IPS-18c (cell line): ENCODE data around the gene CPLX1.

ENCODE experiments used
- H3K4me3 ChIP-seq: 2 replicates; pipeline ENCODE4 v1.7.0; 2013; ENCODE audit warnings: low read depth, mild to moderate bottlenecking, low read length, moderate library complexity; ENCODE audit not compliant: insufficient read depth
- H3K9me3 ChIP-seq: one replicate; pipeline ENCODE4 v1.6.1; 2013; ENCODE audit warnings: mild to moderate bottlenecking, low read length, moderate library complexity; ENCODE audit not compliant: control insufficient read depth, insufficient read depth

Gene CPLX1

DNA sequence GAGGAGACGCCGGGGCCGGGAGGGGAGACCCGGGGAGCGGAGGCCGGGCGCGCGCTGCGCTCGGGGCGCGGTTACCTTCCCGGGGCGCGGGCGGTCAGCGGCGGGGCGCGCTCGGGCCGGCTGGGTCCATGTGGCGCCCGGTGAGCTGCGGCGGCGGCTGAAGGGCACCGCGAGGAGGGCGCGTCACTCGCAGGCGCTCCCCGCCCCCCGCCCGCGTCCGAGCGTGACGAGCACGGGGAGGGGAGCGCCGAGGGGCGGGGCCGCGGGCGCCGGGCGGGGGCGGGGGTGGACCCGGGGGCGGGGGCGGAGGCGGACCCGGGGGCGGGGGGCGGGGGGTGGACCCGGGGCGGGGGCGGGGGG lies at the start of gene CPLX1:
TSS of gene CPLX1 (minus strand) at position 159 of the 360 bp plus-strand sequence. CDS start 1,607 bp downstream, outside the sequence.
- Histone ChIP-seq H3K9me3 (no peaks in the 10 kb centered on the region), H3K4me3 (peak within 1 kb of the TSS; percentile 56)

- Histone ChIP-seq H3K4me3 (no peak overlapping the region), H3K9me3 (no peaks in the 10 kb centered on the region)
These were observed 49.3 kb upstream of the CPLX1 start for GRCh38 chr4:874971-875817.

DNA sequence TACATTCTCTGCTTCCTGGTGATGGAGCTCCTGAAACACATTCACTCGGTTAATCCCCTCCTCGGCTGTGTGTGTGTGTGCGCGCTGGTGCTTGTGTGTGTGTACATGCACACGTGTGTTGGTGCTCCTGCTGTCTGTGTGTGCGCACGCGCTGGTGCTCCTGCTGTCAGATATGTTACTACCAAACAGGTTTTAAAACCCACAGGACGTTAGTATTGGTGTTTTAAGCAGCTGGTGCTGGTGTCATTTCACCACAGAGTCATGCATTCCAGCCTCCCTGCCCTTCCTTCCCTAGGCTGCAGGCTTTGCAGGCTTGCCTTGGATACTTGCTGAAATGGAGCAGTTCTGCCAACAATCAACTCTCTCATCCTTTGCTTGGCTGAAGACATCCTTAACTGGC lies 48.1 kb upstream of the CPLX1 start:
- no peak overlapping the region for H3K4me3 ChIP-seq
- no peaks in the 10 kb centered on the region for H3K9me3 ChIP-seq

GRCh38 chr4:872241-872981 lies 46.5 kb upstream of the CPLX1 start:
- H3K4me3 ChIP-seq, result no peak overlapping the region
- H3K9me3 ChIP-seq, result no peaks in the 10 kb centered on the region

DNA sequence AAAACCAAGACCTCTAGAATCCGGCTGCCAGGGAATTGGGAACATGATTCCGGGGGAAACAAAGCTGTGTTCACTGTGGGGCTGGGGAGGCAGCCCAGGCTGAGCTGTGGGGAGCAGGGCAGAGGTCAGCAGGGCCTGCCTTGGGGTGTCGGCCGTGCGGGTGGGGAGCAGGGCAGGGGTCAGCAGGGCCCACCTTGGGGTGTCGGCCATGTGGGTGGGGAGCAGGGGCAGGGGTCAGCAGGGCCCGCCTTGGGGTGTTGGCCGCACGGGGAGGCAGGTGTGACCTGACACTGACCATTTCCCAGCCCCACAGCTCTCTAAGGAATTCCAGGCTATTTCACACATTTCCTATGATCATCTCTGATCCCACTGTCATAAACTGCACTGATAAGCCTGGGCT lies 45.6 kb upstream of the CPLX1 start:
- Histone ChIP-seq H3K9me3 (no peaks in the 10 kb centered on the region), H3K4me3 (no peak overlapping the region)

GRCh38 chr4:870951-871350 lies 45.0 kb upstream of the CPLX1 start:
- Histone ChIP-seq H3K4me3 (no peak overlapping the region), H3K9me3 (no peaks in the 10 kb centered on the region)

DNA sequence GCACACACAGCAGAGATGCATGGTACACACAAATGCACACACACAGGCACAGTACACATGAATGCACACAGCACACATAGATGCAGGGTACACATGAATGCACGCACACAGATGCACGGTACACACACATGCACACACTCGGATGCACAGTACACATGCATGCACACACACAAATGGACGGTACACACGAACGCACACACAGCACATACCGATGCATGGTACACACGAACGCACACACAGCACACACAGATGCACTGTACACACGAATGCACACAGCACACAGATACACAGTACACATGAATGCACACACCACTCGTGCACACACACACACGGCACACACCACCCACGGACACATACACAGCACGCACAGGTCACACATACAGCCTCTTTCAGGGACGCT lies 43.8 kb upstream of the CPLX1 start:
- H3K4me3 ChIP-seq, result no peak overlapping the region
- no peaks in the 10 kb centered on the region for H3K9me3 ChIP-seq

GRCh38 chr4:868421-868820 lies 42.5 kb upstream of the CPLX1 start:
- Histone ChIP-seq H3K9me3 (no peaks in the 10 kb centered on the region), H3K4me3 (no peak overlapping the region)

DNA sequence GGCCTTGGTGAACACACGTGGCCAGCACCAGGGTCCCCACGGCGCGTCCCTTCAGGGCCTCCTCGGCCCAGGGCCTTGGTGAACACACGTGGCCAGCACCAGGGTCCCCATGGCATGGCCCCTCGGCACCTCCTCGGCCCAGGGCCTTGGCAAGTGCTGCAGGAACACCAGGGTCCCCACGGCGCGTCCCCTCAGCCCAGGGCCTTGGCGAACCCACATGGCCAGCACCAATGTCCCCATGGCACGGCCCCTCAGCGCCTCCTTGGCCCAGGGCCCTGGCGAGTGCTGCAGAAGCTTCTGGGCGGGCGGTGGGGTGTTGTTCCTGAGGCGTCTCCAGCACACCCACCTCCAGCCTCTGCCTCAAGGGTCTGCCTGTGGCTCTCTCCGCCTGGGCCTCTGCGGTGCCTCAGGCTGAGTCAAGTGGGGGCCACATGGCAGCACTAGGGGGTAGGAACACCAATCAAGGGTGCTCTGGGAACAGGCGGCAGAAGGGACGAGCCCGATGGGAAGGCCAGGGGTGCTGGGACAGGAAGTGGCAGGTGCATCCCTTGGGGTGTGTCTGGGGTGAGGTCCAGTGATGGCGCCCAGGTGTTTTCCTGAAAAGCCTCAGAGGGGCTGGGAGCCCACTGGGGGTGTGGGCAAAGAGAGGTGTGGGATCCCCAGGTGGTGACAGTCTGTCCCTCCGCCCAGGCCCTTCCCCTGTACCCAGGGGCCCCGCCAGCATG lies 41.8 kb upstream of the CPLX1 start:
- H3K4me3 ChIP-seq, result no peak overlapping the region

GRCh38 chr4:866761-867390 lies 40.9 kb upstream of the CPLX1 start:
- Histone ChIP-seq H3K9me3 (no peaks in the 10 kb centered on the region), H3K4me3 (no peak overlapping the region)

More for the DNA sequence above, 41.8 kb upstream of the CPLX1 start:
- no peaks in the 10 kb centered on the region for H3K9me3 ChIP-seq

DNA sequence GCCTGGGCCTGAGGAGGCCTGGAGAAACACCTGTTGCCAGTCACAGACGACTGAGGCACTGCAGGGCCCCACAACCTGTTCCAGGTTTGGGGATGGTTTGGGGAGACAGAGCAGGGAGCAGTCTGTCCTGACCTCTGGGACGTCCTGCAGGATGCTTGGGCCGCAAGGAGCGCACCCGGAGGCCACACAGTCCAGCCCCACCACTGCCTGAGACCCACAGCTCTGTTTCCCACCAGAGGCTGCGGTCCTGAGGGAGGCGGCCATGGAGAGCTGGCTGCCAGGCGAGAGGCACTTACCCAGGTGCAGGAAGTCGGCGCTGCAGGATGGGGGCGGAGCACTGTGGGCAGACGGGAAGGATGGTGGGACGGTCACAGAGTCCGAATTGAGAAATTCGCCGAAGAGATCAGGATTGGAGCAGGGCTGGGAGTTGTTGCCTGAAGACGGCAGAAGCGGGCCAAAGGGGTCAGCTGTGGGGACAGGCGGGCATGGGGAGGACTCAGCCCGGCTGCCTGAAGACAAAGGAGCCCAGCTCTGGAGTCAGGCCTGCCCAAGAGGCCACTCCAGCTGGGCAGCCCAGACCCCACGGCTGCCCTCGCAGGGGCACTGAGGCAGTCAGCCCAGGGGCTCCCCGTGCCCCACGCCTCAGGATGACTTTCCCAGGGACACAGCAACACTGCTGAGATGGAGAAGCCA lies 40.3 kb upstream of the CPLX1 start:
- H3K9me3 ChIP-seq, result no peaks in the 10 kb centered on the region
- no peak overlapping the region for H3K4me3 ChIP-seq

- Histone ChIP-seq H3K4me3 (no peak overlapping the region), H3K9me3 (no peaks in the 10 kb centered on the region)
These were observed 39.6 kb upstream of the CPLX1 start for GRCh38 chr4:865572-865971.

DNA sequence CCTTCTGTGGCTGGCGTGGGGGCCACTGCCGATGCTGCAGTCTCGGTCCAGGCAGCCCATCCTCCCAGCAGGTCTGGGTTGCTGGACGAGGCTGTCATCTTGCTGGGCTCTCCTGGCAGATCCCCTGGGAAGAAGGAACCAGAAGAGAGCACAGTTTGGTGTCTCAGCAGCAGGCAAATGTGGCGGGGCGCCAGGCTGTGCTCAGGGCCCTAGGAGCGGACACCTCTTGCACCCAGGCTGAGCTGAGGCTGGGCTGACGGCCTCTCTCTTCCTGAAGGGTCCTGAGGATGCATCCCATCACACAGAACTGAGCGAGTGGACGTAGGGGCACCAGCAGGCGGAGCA lies 39.2 kb upstream of the CPLX1 start:
- no peaks in the 10 kb centered on the region for H3K9me3 ChIP-seq
- H3K4me3 ChIP-seq, result no peak overlapping the region

DNA sequence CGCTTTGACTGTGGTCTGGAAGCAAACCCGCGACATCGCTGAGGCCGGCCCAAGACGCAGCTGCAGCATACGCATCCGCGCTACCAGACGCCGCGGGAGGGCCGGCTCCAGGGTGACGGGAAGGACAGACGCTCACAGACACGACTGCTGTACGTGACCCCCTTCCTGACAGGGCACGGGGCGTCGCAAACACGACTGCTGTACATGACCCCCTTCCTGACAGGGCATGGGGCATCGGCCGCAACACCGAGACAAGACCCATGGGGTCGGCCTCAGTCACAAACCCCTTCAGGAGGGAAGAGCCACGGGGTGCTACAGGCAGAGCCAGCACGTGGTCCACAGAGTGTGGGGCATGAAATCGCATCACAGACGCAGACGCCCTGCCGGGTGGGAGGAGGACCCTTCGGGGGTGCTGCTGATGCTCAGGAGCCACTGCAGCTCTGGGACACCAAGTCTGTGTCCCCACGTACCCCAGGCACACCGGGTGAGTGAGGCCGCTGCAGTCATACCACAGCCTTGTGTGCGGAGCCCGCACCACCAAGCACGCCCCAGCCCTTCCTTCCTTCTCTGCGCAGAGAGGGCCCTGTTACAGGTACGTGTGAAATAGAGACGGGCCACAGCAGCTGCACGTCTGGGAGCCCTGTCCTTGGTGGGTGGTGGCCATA lies 38.7 kb upstream of the CPLX1 start:
- Histone ChIP-seq H3K9me3 (no peaks in the 10 kb centered on the region), H3K4me3 (no peak overlapping the region)

GRCh38 chr4:860561-860960 lies 34.6 kb upstream of the CPLX1 start:
- no peaks in the 10 kb centered on the region for H3K9me3 ChIP-seq

GRCh38 chr4:859496-859895 lies 33.6 kb upstream of the CPLX1 start:
- Histone ChIP-seq H3K4me3 (no peak overlapping the region), H3K9me3 (no peaks in the 10 kb centered on the region)

More at GRCh38 chr4:860561-860960, 34.6 kb upstream of the CPLX1 start:
- H3K4me3 ChIP-seq, result no peak overlapping the region
